ENCODE measurements around the gene SNX24. TPM values are rescaled to one million over a fixed set of nuclear protein-coding genes. Genes with fewer than 3 reads are reported as not detected.
"Not testable (repeated sequence)": the region's sequence is repeated elsewhere in the genome, so short reads cannot be mapped to it uniquely, and the experiment has no call there.

The SNX24 gene
- total RNA-seq, 4 donors from 2014 or later: 10.7 to 29.9 (median 16.1) TPM

DNA sequence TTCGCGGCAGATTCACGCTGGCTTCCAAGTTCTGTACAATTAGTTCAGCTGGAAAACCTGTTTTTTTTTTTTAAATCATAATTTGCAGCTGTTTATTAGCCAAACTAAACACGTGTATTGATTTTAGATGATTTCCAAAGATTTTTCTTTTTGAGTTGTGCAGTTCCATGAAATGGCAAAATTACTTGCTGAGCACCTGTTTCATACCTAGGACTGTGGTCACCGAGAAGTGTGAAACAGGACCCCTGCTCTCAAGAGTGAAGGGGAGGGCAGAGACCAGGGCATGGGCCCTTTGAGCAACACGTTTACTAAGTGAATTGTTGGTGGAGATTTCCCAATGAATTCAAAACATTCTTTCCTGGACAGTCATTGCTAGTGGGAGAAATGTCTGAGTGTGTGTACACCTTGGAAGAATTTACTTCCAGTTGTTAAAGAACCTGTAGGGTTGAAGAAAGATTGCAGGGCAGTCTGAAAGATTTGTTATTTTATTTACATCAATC is 688 bp downstream of the SNX24 start:
- 5 to 9% methylated on average over 6 of the region's 6 CpGs for WGBS, 2 donors (ENCODE audit: low coverage in 1 of 2)
- Histone ChIP-seq H3K4me3 (peak overlapping the region; percentile 73 to 99 (median 92)), H3K36me3 (no peaks in the 10 kb centered on the region), H3K27ac (peak overlapping the region; percentile 91 to 97 (median 96)), H3K4me1 (peaks cover 0 to 36% (median 15%) of the 10 kb centered on the region in 4 donors), H3K9me3 (no peaks in the 10 kb centered on the region), H3K27me3 (no peaks in the 10 kb centered on the region)
- intact Hi-C loops (cut with DNase I; ENCODE audit: low total_unique reads): no loop called here
- TF ChIP-seq EP300 (IDR thresholded peaks at IDR 0.05; ENCODE audit: low read depth): no peak
- TF ChIP-seq, protein P1, sequence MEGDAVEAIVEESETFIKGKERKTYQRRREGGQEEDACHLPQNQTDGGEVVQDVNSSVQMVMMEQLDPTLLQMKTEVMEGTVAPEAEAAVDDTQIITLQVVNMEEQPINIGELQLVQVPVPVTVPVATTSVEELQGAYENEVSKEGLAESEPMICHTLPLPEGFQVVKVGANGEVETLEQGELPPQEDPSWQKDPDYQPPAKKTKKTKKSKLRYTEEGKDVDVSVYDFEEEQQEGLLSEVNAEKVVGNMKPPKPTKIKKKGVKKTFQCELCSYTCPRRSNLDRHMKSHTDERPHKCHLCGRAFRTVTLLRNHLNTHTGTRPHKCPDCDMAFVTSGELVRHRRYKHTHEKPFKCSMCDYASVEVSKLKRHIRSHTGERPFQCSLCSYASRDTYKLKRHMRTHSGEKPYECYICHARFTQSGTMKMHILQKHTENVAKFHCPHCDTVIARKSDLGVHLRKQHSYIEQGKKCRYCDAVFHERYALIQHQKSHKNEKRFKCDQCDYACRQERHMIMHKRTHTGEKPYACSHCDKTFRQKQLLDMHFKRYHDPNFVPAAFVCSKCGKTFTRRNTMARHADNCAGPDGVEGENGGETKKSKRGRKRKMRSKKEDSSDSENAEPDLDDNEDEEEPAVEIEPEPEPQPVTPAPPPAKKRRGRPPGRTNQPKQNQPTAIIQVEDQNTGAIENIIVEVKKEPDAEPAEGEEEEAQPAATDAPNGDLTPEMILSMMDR (IDR thresholded peaks at IDR 0.05): no peak
- no peak for TF ChIP-seq POLR2AphosphoS5 (IDR thresholded peaks at IDR 0.05)
- TF ChIP-seq POLR2A (IDR thresholded peaks at IDR 0.05): no peak
- in situ Hi-C loops (cut with MboI; ENCODE audit: low pct_ligation_motif_present in 1 of 4, low pct_unique_long_range_greater_than_20kb in 1 of 4, low sequenced_read_pairs in 3 of 4): no loop called here
- DNase-seq: no peak

DNA sequence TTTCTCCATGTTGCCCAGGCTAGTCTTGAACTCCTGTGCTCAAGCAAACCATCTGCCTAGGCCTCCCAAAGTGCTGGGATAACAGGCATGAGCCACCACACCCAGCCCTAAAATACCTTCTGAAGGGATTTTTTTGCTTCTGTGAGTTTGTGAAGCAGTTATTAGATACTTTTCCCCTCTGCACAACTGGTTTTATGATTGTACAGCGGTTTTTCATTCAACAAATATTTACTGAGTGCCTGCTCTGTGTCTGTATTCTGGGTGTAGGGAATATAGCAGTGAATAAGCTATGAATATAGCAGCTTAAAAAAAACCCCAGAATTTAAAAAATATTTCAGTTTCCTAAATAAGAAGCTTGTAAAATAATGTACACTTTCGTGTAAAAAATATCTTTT is 2.3 kb downstream of the SNX24 start:
- TF ChIP-seq EP300 (IDR thresholded peaks at IDR 0.05; ENCODE audit: low read depth) (no peak), POLR2A (IDR thresholded peaks at IDR 0.05) (no peak), POLR2AphosphoS5 (IDR thresholded peaks at IDR 0.05) (no peak)
- TF ChIP-seq, protein P1 (IDR thresholded peaks at IDR 0.05): no peak
- Histone ChIP-seq H3K27ac (no peak overlapping the region), H3K27me3 (no peaks in the 10 kb centered on the region), H3K9me3 (no peaks in the 10 kb centered on the region), H3K4me1 (peaks cover 0 to 36% (median 15%) of the 10 kb centered on the region in 4 donors), H3K36me3 (no peaks in the 10 kb centered on the region), H3K4me3 (no peak overlapping the region)
- WGBS, 2 donors (ENCODE audit: low coverage in 1 of 2): 75 to 76% methylated on average over 2 of the region's 2 CpGs
- in situ Hi-C loops (cut with MboI; ENCODE audit: low pct_ligation_motif_present in 1 of 4, low pct_unique_long_range_greater_than_20kb in 1 of 4, low sequenced_read_pairs in 3 of 4): no loop called here
- no peak for DNase-seq
- intact Hi-C loops (cut with DNase I; ENCODE audit: low total_unique reads): no loop called here

DNA sequence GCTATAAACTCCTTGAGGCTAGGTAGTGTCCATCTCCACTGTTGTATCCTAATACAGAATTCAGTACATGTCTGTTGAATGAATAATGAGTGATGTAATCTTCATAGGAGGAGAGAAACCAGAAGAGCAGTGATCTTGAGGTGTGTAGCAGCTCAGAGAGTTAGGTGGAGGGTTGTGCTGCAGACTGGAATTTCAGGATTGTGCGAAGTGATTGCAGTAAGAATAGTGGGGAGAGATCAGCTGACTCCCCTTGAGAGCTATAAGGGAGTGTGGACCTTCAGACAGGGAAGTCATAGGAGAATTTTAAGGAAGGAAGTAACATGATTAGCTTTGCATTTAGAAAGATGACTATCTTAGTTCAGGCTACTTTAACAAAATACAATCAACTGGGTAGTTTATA is 4.4 kb downstream of the SNX24 start:
- no peak for DNase-seq
- Histone ChIP-seq H3K36me3 (no peaks in the 10 kb centered on the region), H3K9me3 (no peaks in the 10 kb centered on the region), H3K4me1 (peaks cover 0 to 25% (median 10%) of the 10 kb centered on the region in 4 donors), H3K4me3 (no peak overlapping the region), H3K27ac (no peak overlapping the region), H3K27me3 (no peaks in the 10 kb centered on the region)
- TF ChIP-seq EP300 (IDR thresholded peaks at IDR 0.05; ENCODE audit: low read depth): no peak
- TF ChIP-seq POLR2AphosphoS5 (IDR thresholded peaks at IDR 0.05): no peak
- TF ChIP-seq, protein P1 (IDR thresholded peaks at IDR 0.05): no peak
- no peak for TF ChIP-seq POLR2A (IDR thresholded peaks at IDR 0.05)
- in situ Hi-C loops (cut with MboI; ENCODE audit: low pct_ligation_motif_present in 1 of 4, low pct_unique_long_range_greater_than_20kb in 1 of 4, low sequenced_read_pairs in 3 of 4): no loop called here
- intact Hi-C loops (cut with DNase I; ENCODE audit: low total_unique reads): no loop called here
- 43 to 83% methylated on average over 1 of the region's 1 CpG for WGBS, 2 donors (ENCODE audit: low coverage in 1 of 2)

DNA sequence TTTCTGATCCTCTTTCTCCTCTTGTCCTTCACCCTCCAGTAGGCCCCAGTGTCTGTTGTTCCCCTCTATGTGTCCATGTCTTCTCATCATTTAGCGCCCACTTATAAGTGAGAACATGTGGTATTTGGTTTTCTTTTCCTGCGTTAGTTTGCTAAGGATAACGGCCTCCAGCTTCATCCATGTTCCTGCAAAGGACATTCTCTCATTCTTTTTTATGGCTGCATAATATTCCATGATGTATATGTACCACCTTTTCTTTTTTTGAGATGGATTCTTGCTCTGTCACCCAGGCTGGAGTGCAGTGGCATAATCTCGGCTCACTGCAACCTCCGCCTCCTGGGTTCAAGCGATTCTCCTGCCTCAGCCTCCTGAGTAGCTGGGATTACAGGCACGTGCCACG is 12.1 kb downstream of the SNX24 start:
- H3K36me3 ChIP-seq; intact Hi-C loops (cut with DNase I; ENCODE audit: low total_unique reads); H3K9me3 ChIP-seq; H3K27me3 ChIP-seq; DNase-seq; H3K4me3 ChIP-seq; in situ Hi-C loops (cut with MboI; ENCODE audit: low pct_ligation_motif_present in 1 of 4, low pct_unique_long_range_greater_than_20kb in 1 of 4, low sequenced_read_pairs in 3 of 4); H3K27ac ChIP-seq; H3K4me1 ChIP-seq: not testable (repeated sequence)
- WGBS, 2 donors (ENCODE audit: low coverage in 1 of 2): 95 to 100% methylated on average over 8 of the region's 8 CpGs

DNA sequence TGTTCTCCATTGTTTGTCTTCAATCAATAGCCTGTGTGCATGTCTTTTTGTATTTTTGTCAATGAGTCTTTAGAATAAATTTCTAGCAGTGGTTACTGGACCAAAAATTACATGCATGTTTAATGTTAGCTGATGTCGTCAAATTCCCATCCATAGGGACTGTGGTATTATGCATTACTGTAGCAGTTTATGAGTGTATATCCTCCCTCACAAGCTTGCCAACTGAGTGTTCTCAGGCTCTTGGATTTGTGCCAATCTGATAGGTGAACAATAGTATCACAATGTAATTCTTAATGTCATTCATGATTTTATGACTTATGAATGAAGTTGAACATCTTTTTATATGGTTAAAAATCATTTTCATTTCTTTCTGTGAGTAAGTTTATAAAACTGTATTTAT is 13.0 kb downstream of the SNX24 start:
- intact Hi-C loops (cut with DNase I; ENCODE audit: low total_unique reads) (no loop called here), in situ Hi-C loops (cut with MboI; ENCODE audit: low pct_ligation_motif_present in 1 of 4, low pct_unique_long_range_greater_than_20kb in 1 of 4, low sequenced_read_pairs in 3 of 4) (no loop called here)
- TF ChIP-seq POLR2AphosphoS5 (IDR thresholded peaks at IDR 0.05): no peak
- TF ChIP-seq EP300 (IDR thresholded peaks at IDR 0.05; ENCODE audit: low read depth): no peak
- TF ChIP-seq, protein P1 (IDR thresholded peaks at IDR 0.05): no peak
- no peak for TF ChIP-seq POLR2A (IDR thresholded peaks at IDR 0.05)
- WGBS, 2 donors (ENCODE audit: low coverage in 1 of 2): 50% methylated on average over 1 of the region's 1 CpG
- Histone ChIP-seq H3K9me3 (no peaks in the 10 kb centered on the region), H3K4me3 (no peak overlapping the region), H3K27me3 (no peaks in the 10 kb centered on the region), H3K27ac (no peak overlapping the region), H3K36me3 (no peaks in the 10 kb centered on the region), H3K4me1 (no peaks in the 10 kb centered on the region)
- DNase-seq: no peak
